OCI-LY3 (cell line): ENCODE measurements around the gene GPR155.
"Not testable (repeated sequence)": the region's sequence is repeated elsewhere in the genome, so short reads cannot be mapped to it uniquely, and the experiment has no call there.

Source experiments
- H2AFZ ChIP-seq: fragments of 200-600, 300-600 bp; shearing (Covaris generic); 2 replicates; pipeline ENCODE4 v1.6.0; 2014; ENCODE audit warnings: antibody characterized with exemption, low read depth, low read length
- H3K27ac ChIP-seq: fragments of 200-600, 300-600 bp; sonication (generic); 2 replicates; pipeline ENCODE4 v1.5.1; 2014; ENCODE audit warnings: mild to moderate bottlenecking, low read length, moderate library complexity, mixed read lengths
- H3K27me3 ChIP-seq: fragments of 200-600, 300-600 bp; sonication (generic); 2 replicates; pipeline ENCODE4 v1.6.1; 2014; ENCODE audit warnings: low read depth, low read length, mixed read lengths
- H3K36me3 ChIP-seq: fragments of 200-600, 300-600 bp; sonication (generic); replicated peaks from 2 replicates; pipeline ENCODE3; 2014; ENCODE audit warnings: low read depth, low read length, mixed read lengths
- H3K4me1 ChIP-seq: fragments of 300-600, 200-600 bp; sonication (generic); 2 replicates; pipeline ENCODE4 v1.6.1; 2014; ENCODE audit warnings: low read length, mixed read lengths
- H3K4me2 ChIP-seq: fragments of 200-600, 300-600 bp; sonication (generic); 2 replicates; pipeline ENCODE4 v1.6.1; 2014; ENCODE audit warnings: low read length, mixed read lengths
- H3K4me3 ChIP-seq: fragments of 300-600, 200-600 bp; sonication (generic); 2 replicates; pipeline ENCODE4 v1.5.1; 2014; ENCODE audit warnings: antibody characterized with exemption, mild to moderate bottlenecking, low read length, moderate library complexity
- H3K79me2 ChIP-seq: fragments of 300-600, 200-600 bp; shearing (Covaris generic); 2 replicates; pipeline ENCODE4 v1.6.1; 2014; ENCODE audit warnings: mild to moderate bottlenecking, low read length, mixed read lengths
- H3K9ac ChIP-seq: fragments of 300-600, 200-600 bp; shearing (Covaris generic); 2 replicates; pipeline ENCODE4 v1.6.0; 2014; ENCODE audit warnings: mild to moderate bottlenecking, low read length, moderate library complexity
- H3K9me3 ChIP-seq: fragments of 200-600, 300-600 bp; shearing (Covaris generic); 2 replicates; pipeline ENCODE4 v1.6.1; 2014; ENCODE audit warnings: low read length, mixed read lengths; ENCODE audit not compliant: insufficient read depth
- H4K20me1 ChIP-seq: fragments of 200-600, 300-600 bp; sonication (generic); 2 replicates; pipeline ENCODE4 v1.6.1; 2016; ENCODE audit warnings: low read length, mixed read lengths; ENCODE audit not compliant: insufficient read depth
- CTCF ChIP-seq: fragments of 200-600, 300-600 bp; sonication (generic); IDR thresholded peaks from 2 replicates; pipeline ENCODE4 v1.5.1; 2014; ENCODE audit warnings: antibody characterized with exemption, low read length, low read depth
- EZH2phosphoT487 ChIP-seq: fragments of 200-600 bp; shearing (Covaris generic); IDR thresholded peaks from 2 replicates; pipeline ENCODE4 v1.6.1; 2018; ENCODE audit warnings: antibody characterized with exemption, mixed run types, low read depth

GPR155 gene

GRCh38 chr2:174431902-174432301, 54.9 kb downstream of the GPR155 start:
- Histone ChIP-seq H3K9me3 (no peaks in the 10 kb centered on the region), H3K4me3 (no peak overlapping the region), H2AFZ (no peak overlapping the region), H3K9ac (no peak overlapping the region), H4K20me1 (no peaks in the 10 kb centered on the region), H3K27ac (no peak overlapping the region), H3K27me3 (no peaks in the 10 kb centered on the region), H3K4me2 (no peak overlapping the region), H3K79me2 (no peaks in the 10 kb centered on the region), H3K4me1 (no peaks in the 10 kb centered on the region), H3K36me3 (no peaks in the 10 kb centered on the region)
- TF ChIP-seq CTCF (no peak), EZH2phosphoT487 (no peak)

- H4K20me1 ChIP-seq = no peaks in the 10 kb centered on the region
- no peaks in the 10 kb centered on the region for H3K4me1 ChIP-seq
- no peaks in the 10 kb centered on the region for H3K27me3 ChIP-seq
- no peak overlapping the region for H3K4me2 ChIP-seq
- no peak overlapping the region for H2AFZ ChIP-seq
- TF ChIP-seq EZH2phosphoT487 = no peak
- no peak for TF ChIP-seq CTCF
- H3K36me3 ChIP-seq = no peaks in the 10 kb centered on the region
- no peaks in the 10 kb centered on the region for H3K9me3 ChIP-seq
- H3K27ac ChIP-seq = no peak overlapping the region
- H3K79me2 ChIP-seq = no peaks in the 10 kb centered on the region
- no peak overlapping the region for H3K9ac ChIP-seq
- H3K4me3 ChIP-seq = no peak overlapping the region
Observed at GRCh38 chr2:174430066-174430465, 56.8 kb downstream of the GPR155 start.

GRCh38 chr2:174428214-174428613, 58.6 kb downstream of the GPR155 start:
- no peak overlapping the region for H3K9ac ChIP-seq
- H3K4me2 ChIP-seq = no peak overlapping the region
- H3K27me3 ChIP-seq = no peaks in the 10 kb centered on the region
- H3K27ac ChIP-seq = no peak overlapping the region
- H4K20me1 ChIP-seq = no peaks in the 10 kb centered on the region
- H3K36me3 ChIP-seq = no peaks in the 10 kb centered on the region
- H3K4me3 ChIP-seq = no peak overlapping the region
- no peak for TF ChIP-seq CTCF
- H3K9me3 ChIP-seq = no peaks in the 10 kb centered on the region
- no peaks in the 10 kb centered on the region for H3K79me2 ChIP-seq
- H2AFZ ChIP-seq = no peak overlapping the region
- H3K4me1 ChIP-seq = no peaks in the 10 kb centered on the region

GRCh38 chr2:174412256-174412655, 74.6 kb downstream of the GPR155 start:
- no peak for TF ChIP-seq EZH2phosphoT487
- TF ChIP-seq CTCF = no peak
- H3K27me3 ChIP-seq = no peaks in the 10 kb centered on the region
- no peaks in the 10 kb centered on the region for H3K9me3 ChIP-seq
- no peak overlapping the region for H3K27ac ChIP-seq
- no peaks in the 10 kb centered on the region for H3K4me1 ChIP-seq
- no peak overlapping the region for H3K4me3 ChIP-seq
- no peak overlapping the region for H3K4me2 ChIP-seq
- no peaks in the 10 kb centered on the region for H4K20me1 ChIP-seq
- H3K79me2 ChIP-seq = no peaks in the 10 kb centered on the region
- H2AFZ ChIP-seq = no peak overlapping the region
- no peaks in the 10 kb centered on the region for H3K36me3 ChIP-seq
- H3K9ac ChIP-seq = no peak overlapping the region

- not testable (repeated sequence) for H3K4me1 ChIP-seq, H3K36me3 ChIP-seq, H3K4me2 ChIP-seq, H4K20me1 ChIP-seq, H3K79me2 ChIP-seq, H3K9ac ChIP-seq, H2AFZ ChIP-seq, H3K4me3 ChIP-seq, H3K27ac ChIP-seq, H3K9me3 ChIP-seq, H3K27me3 ChIP-seq
Observed at GRCh38 chr2:174410039-174410438, 76.8 kb downstream of the GPR155 start.
